GM12878 (cell line): ENCODE results near the gene KRT12. TPM values are rescaled to one million over a fixed set of nuclear protein-coding genes. Genes with fewer than 3 reads are reported as not detected.

Source experiments
- ATF2 ChIP-seq: IDR thresholded peaks from 2 replicates; pipeline ENCODE4 v1.6.1; 2012; ENCODE audit warnings: low read length, inconsistent platforms
- BHLHE40 ChIP-seq, 2 experiments: fragments of 450-650 bp in 1 of 2; IDR thresholded peaks; 2 replicates each; pipeline ENCODE4 v1.6.1; 2011 to 2017; ENCODE audit warnings: low read depth in 2 of 2, borderline replicate concordance in 1 of 2, improper control_type of control experiment in 1 of 2, low read length in 1 of 2, mild to moderate bottlenecking in 1 of 2
- CBFB ChIP-seq: IDR thresholded peaks from 2 replicates; pipeline ENCODE4 v1.6.1; 2016; ENCODE audit warnings: antibody characterized with exemption, low read depth
- CREM ChIP-seq: IDR thresholded peaks from 2 replicates; pipeline ENCODE4 v1.6.1; 2014; ENCODE audit warnings: antibody characterized with exemption, low read depth
- E2F8 ChIP-seq: fragments of 450-650 bp; IDR thresholded peaks from 2 replicates; pipeline ENCODE4 v1.6.1; 2018; ENCODE audit warnings: mild to moderate bottlenecking, low read depth, moderate library complexity; ENCODE audit not compliant: partially characterized antibody
- EED ChIP-seq: sonication (generic); IDR thresholded peaks from 2 replicates; pipeline ENCODE4 v1.6.1; 2016; ENCODE audit warnings: antibody characterized with exemption, low read depth
- EGR1 ChIP-seq, 2 experiments: IDR thresholded peaks; 1 replicate in 1 of 2; 2 replicates in 1 of 2; pipeline ENCODE4 v1.6.1; 2011 to 2012; ENCODE audit warnings: low read depth in 2 of 2, low read length in 2 of 2, borderline replicate concordance in 1 of 2, mild to moderate bottlenecking in 1 of 2, moderate library complexity in 1 of 2
- EP300 ChIP-seq, 2 experiments: fragments of 150-350 bp in 1 of 2; IDR thresholded peaks; 2 replicates each; pipeline ENCODE4 v1.6.1; 2011 to 2012; ENCODE audit warnings: low read depth in 2 of 2, low read length in 2 of 2, borderline replicate concordance in 1 of 2, improper control_type of control experiment in 1 of 2, inconsistent platforms in 1 of 2; ENCODE audit not compliant: control insufficient read depth in 1 of 2
- EZH2 ChIP-seq: IDR thresholded peaks from 2 replicates; pipeline ENCODE4 v1.6.1; 2012; ENCODE audit warnings: low read depth, mild to moderate bottlenecking, control low read depth, inconsistent platforms, low read length, borderline replicate concordance; ENCODE audit not compliant: control insufficient read depth
- GABPA ChIP-seq: IDR thresholded peaks from 2 replicates; pipeline ENCODE4 v1.6.1; 2014; ENCODE audit warnings: antibody characterized with exemption, low read depth, mild to moderate bottlenecking, inconsistent platforms
- HDAC2 ChIP-seq: fragments of 200-600 bp; sonication (generic); IDR thresholded peaks from 2 replicates; pipeline ENCODE4 v1.6.1; 2017
- IKZF1 ChIP-seq: fragments of 450-650 bp; conservative IDR thresholded peaks from 2 replicates; pipeline ENCODE4 v1.6.1; 2017; ENCODE audit warnings: antibody characterized with exemption, mild to moderate bottlenecking
- IRF4 ChIP-seq: IDR thresholded peaks from 2 replicates; pipeline ENCODE4 v1.6.1; 2011; ENCODE audit warnings: low read depth, low read length
- JUNB ChIP-seq: IDR thresholded peaks from 2 replicates; pipeline ENCODE4 v1.6.1; 2016; ENCODE audit warnings: antibody characterized with exemption, mild to moderate bottlenecking
- MTA2 ChIP-seq: fragments of 450-650 bp; IDR thresholded peaks from 2 replicates; pipeline ENCODE4 v1.6.1; 2016; ENCODE audit warnings: low read depth, mild to moderate bottlenecking, moderate library complexity
- NFYB ChIP-seq: IDR thresholded peaks from 2 replicates; pipeline ENCODE4 v1.6.1; 2011; ENCODE audit warnings: low read depth, mild to moderate bottlenecking, low read length, improper control_type of control experiment, moderate library complexity; ENCODE audit not compliant: insufficient read depth
- PAX5 ChIP-seq: IDR thresholded peaks from 2 replicates; pipeline ENCODE4 v1.6.1; 2011; ENCODE audit warnings: low read depth, low read length, borderline replicate concordance
- RAD51 ChIP-seq: fragments of 450-650 bp; IDR thresholded peaks from 2 replicates; pipeline ENCODE4 v1.6.1; 2016; ENCODE audit warnings: moderate library complexity, mild to moderate bottlenecking, inconsistent platforms
- RBBP5 ChIP-seq: fragments of 200-600 bp; sonication (generic); conservative IDR thresholded peaks from 2 replicates; pipeline ENCODE4 v1.6.1; 2016
- SIN3A ChIP-seq: IDR thresholded peaks from 2 replicates; pipeline ENCODE4 v1.6.1; 2012; ENCODE audit warnings: low read depth, low read length, improper control_type of control experiment
- SIX5 ChIP-seq: IDR thresholded peaks from 2 replicates; pipeline ENCODE4 v1.6.1; 2011; ENCODE audit warnings: mild to moderate bottlenecking, low read depth, low read length, moderate library complexity; ENCODE audit not compliant: severe bottlenecking
- SP1 ChIP-seq: IDR thresholded peaks from one replicate; pipeline ENCODE4 v1.6.1; 2011; ENCODE audit warnings: low read depth, low read length
- TCF3 ChIP-seq: IDR thresholded peaks from 2 replicates; pipeline ENCODE4 v1.6.1; 2012; ENCODE audit warnings: low read depth, mild to moderate bottlenecking, low read length, borderline replicate concordance; ENCODE audit not compliant: insufficient read depth
- ZSCAN29 ChIP-seq: fragments of 450-650 bp; IDR thresholded peaks from 2 replicates; pipeline ENCODE4 v1.6.1; 2017; ENCODE audit warnings: mild to moderate bottlenecking, moderate library complexity
- polyA plus RNA-seq, 11 experiments: library from polyadenylated mRNA; depleted of rRNA in 4 of 11; unstranded in 6 of 11; stranded (reverse) in 5 of 11; fragments of >200 nt; fragmentation: Nextera tagmentation in 4 of 11; fragmentation: Illumina TruSeq in 1 of 11; extraction: Ambion mirVana in 4 of 11; extraction: Trizol in 1 of 11; gene quantifications; 1 replicate in 1 of 11; 2 replicates in 10 of 11; pipeline versions ENCODE4 v1.2.1 to v1.2.3, GENCODE V29; 2011 to 2016; ENCODE audit warnings: inconsistent platforms in 2 of 11, missing spikeins in 2 of 11, low read depth in 1 of 11
- total RNA-seq, 4 experiments: library from RNA; depleted of rRNA in 3 of 4; stranded (reverse); fragments of >200 nt in 3 of 4; fragmentation: Illumina TruSeq in 1 of 4; extraction: Trizol in 1 of 4; gene quantifications; 2 replicates each; pipeline versions ENCODE4 v1.2.1 to v1.2.3, GENCODE V29; 2013 to 2021

Gene KRT12
- total and polyA plus RNA-seq, 10 of the 15 experiments (the other 5 are each of a cell fraction or from before 2014, with no cell fraction given) = not detected

- TF ChIP-seq SP1 = no peak
- TF ChIP-seq EZH2 = no peak
- TF ChIP-seq IKZF1 = peak; percentile 33
- TF ChIP-seq EP300 (IDR thresholded peaks at IDR 0.05; ENCODE audit: borderline replicate concordance in 1 of 2, control insufficient read depth in 1 of 2, low read depth in 2 of 2, low read length in 2 of 2) = peak in 1 of 2 experiments; percentile 66; a peak in 1 of 4 replicates
- TF ChIP-seq ATF2 = peak; percentile 83
- TF ChIP-seq NFYB = no peak
- TF ChIP-seq CBFB = 0 out of 2 replicates have a peak, but pooled peaks have one; percentile 11
- TF ChIP-seq EGR1 (IDR thresholded peaks at IDR 0.05; ENCODE audit: borderline replicate concordance in 1 of 2, low read depth in 2 of 2, low read length in 2 of 2) = no peak
- TF ChIP-seq RBBP5 = no peak
- no peak for TF ChIP-seq SIX5
- peak; percentile 26; the same call in 1 of the 2 replicates for TF ChIP-seq GABPA
- TF ChIP-seq PAX5 = peak; percentile 39; the same call in 1 of the 2 replicates
- peak; percentile 92 for TF ChIP-seq JUNB
- TF ChIP-seq SIN3A = no peak
- TF ChIP-seq EED = peak; percentile 81
- TF ChIP-seq HDAC2 = no peak
- TF ChIP-seq E2F8 = no peak
- no peak for TF ChIP-seq TCF3
- 0 out of 4 replicates have a peak, but pooled peaks of 1 of the 2 experiments have one; percentile 18 for TF ChIP-seq BHLHE40 (IDR thresholded peaks at IDR 0.05; ENCODE audit: borderline replicate concordance in 1 of 2, low read depth in 2 of 2, low read length in 1 of 2)
- TF ChIP-seq ZSCAN29 = no peak
- peak; percentile 76 for TF ChIP-seq MTA2
- no peak for TF ChIP-seq RAD51
- TF ChIP-seq IRF4 = peak; percentile 81
- peak; percentile 76 for TF ChIP-seq CREM
These were observed 48.8 kb upstream of the KRT12 start (continued) for GRCh38 chr17:40915721-40916256.
